ENCODE data around the gene PAK6.

DNA sequence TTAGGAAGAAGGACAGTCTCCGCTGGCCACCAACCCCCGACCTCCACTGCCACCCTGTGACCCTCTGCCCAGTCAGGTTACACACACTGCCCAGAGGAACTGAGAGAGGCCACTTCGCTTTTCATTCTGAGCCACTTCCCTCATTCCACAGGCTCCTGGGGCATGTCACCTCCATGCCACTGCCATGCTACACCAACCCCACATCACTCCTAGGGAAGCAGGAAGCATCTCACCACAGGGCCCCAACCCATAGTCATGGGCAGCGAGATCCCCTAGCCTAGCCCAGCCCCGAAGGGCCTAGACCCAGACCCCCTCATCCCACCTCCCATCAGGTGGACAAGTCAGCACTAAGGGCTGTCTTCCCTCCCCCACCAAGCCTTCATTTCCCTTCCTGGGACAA lies 67.5 kb downstream of the PAK6 start:
- TF ChIP-seq, protein P1, sequence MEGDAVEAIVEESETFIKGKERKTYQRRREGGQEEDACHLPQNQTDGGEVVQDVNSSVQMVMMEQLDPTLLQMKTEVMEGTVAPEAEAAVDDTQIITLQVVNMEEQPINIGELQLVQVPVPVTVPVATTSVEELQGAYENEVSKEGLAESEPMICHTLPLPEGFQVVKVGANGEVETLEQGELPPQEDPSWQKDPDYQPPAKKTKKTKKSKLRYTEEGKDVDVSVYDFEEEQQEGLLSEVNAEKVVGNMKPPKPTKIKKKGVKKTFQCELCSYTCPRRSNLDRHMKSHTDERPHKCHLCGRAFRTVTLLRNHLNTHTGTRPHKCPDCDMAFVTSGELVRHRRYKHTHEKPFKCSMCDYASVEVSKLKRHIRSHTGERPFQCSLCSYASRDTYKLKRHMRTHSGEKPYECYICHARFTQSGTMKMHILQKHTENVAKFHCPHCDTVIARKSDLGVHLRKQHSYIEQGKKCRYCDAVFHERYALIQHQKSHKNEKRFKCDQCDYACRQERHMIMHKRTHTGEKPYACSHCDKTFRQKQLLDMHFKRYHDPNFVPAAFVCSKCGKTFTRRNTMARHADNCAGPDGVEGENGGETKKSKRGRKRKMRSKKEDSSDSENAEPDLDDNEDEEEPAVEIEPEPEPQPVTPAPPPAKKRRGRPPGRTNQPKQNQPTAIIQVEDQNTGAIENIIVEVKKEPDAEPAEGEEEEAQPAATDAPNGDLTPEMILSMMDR (IDR thresholded peaks at IDR 0.05; ENCODE audit: low read length) = no peak
- no peak for TF ChIP-seq EZH2 (IDR thresholded peaks at IDR 0.05; ENCODE audit: borderline replicate concordance, low read length)

Measured in OCI-LY1 (cell line).